WI38 (cell line): ENCODE results near the gene ACSL5.

Experiments used
- H3K4me3 ChIP-seq: 2 replicates; pipeline ENCODE4 v1.5.1; 2011; ENCODE audit warnings: low read depth, mild to moderate bottlenecking, control low read depth, low read length
- CTCF ChIP-seq: IDR thresholded peaks from 2 replicates; pipeline ENCODE4 v1.5.1; 2012; ENCODE audit warnings: low read depth, mild to moderate bottlenecking, control low read depth, low read length

ACSL5 gene

GRCh38 chr10:112373912-112374338, at the start of gene ACSL5:
TSS of gene ACSL5 (plus strand) at chr10:112374116. CDS start at chr10:112394947, 20,831 bp downstream.
- no peak for TF ChIP-seq CTCF

GRCh38 chr10:112327678-112328077, 46.2 kb upstream of the ACSL5 start:
- TF ChIP-seq CTCF, result no peak
- no peak overlapping the region for H3K4me3 ChIP-seq

More at GRCh38 chr10:112373912-112374338, at the start of gene ACSL5:
- H3K4me3 ChIP-seq, result no peak within 1 kb of the TSS

- no peak for TF ChIP-seq CTCF
- H3K4me3 ChIP-seq, result no peak overlapping the region
Measured at GRCh38 chr10:112330162-112330561, 43.8 kb upstream of the ACSL5 start.

GRCh38 chr10:112330607-112331160, 43.2 kb upstream of the ACSL5 start:
- no peak overlapping the region for H3K4me3 ChIP-seq
- no peak for TF ChIP-seq CTCF

- no peak overlapping the region for H3K4me3 ChIP-seq
- TF ChIP-seq CTCF, result no peak
Measured at GRCh38 chr10:112332022-112332421, 41.9 kb upstream of the ACSL5 start.

GRCh38 chr10:112332509-112333228, 41.2 kb upstream of the ACSL5 start:
- H3K4me3 ChIP-seq, result no peak overlapping the region
- no peak for TF ChIP-seq CTCF

- no peak for TF ChIP-seq CTCF
Measured at GRCh38 chr10:112333452-112333851, 40.5 kb upstream of the ACSL5 start.

More at GRCh38 chr10:112333452-112333851, 40.5 kb upstream of the ACSL5 start:
- H3K4me3 ChIP-seq, result no peak overlapping the region
